Neural cell (in vitro differentiated cells): ENCODE measurements around the gene TTLL12. TPM values are rescaled to one million over a fixed set of nuclear protein-coding genes. Genes with fewer than 3 reads are reported as not detected.

Experiments used
- H2AFZ ChIP-seq: fragments of 200-600, 300-800 bp; sonication (generic), shearing (Covaris generic); 2 replicates; pipeline ENCODE4 v1.6.0; 2014; ENCODE audit warnings: low read depth, mild to moderate bottlenecking, antibody characterized with exemption, low read length, moderate library complexity
- H3F3A ChIP-seq: fragments of 200-600 bp; shearing (Covaris generic); 2 replicates; pipeline ENCODE4 v1.6.1; 2016; ENCODE audit warnings: mild to moderate bottlenecking, moderate library complexity, mixed read lengths, antibody characterized with exemption, low read length; ENCODE audit not compliant: insufficient read depth, poor library complexity, severe bottlenecking
- H3K27ac ChIP-seq: fragments of 200-600, 300-800 bp; sonication (generic), shearing (Covaris generic); 2 replicates; pipeline ENCODE4 v1.5.1; 2014; ENCODE audit warnings: mild to moderate bottlenecking, low read length, moderate library complexity
- H3K27me3 ChIP-seq: fragments of 300-800, 200-600 bp; sonication (generic), shearing (Covaris generic); 2 replicates; pipeline ENCODE4 v1.6.0; 2014; ENCODE audit warnings: mild to moderate bottlenecking, low read depth, low read length, moderate library complexity; ENCODE audit not compliant: insufficient read depth
- H3K36me3 ChIP-seq: fragments of 300-800, 200-600 bp; sonication (generic), shearing (Covaris generic); 2 replicates; pipeline ENCODE4 v1.5.1; 2014; ENCODE audit warnings: mild to moderate bottlenecking, antibody characterized with exemption, low read length, moderate library complexity; ENCODE audit not compliant: insufficient read depth
- H3K4me2 ChIP-seq: fragments of 300-800, 200-600 bp; sonication (generic), shearing (Covaris generic); 2 replicates; pipeline ENCODE4 v1.6.0; 2014; ENCODE audit warnings: mild to moderate bottlenecking, low read length
- H3K4me3 ChIP-seq: fragments of 300-800, 200-600 bp; sonication (generic), shearing (Covaris generic); 2 replicates; pipeline ENCODE4 v1.5.1; 2014; ENCODE audit warnings: mild to moderate bottlenecking, low read length, moderate library complexity
- H3K79me2 ChIP-seq: fragments of 200-600 bp; shearing (Covaris generic); replicated peaks from 2 replicates; pipeline ENCODE4 v1.6.0; 2014; ENCODE audit warnings: mild to moderate bottlenecking, low read length, moderate library complexity; ENCODE audit not compliant: insufficient read depth
- H3K9ac ChIP-seq: fragments of 300-800, 200-600 bp; sonication (generic), shearing (Covaris generic); 2 replicates; pipeline ENCODE4 v1.6.1; 2016; ENCODE audit warnings: mild to moderate bottlenecking, low read length, mixed read lengths
- H3K9me2 ChIP-seq: fragments of 200-600 bp; shearing (Covaris generic); 2 replicates; pipeline ENCODE4 v1.6.1; 2016; ENCODE audit warnings: mild to moderate bottlenecking, low read length, mixed read lengths; ENCODE audit not compliant: insufficient read depth
- H3K9me3 ChIP-seq: fragments of 200-600, 300-800 bp; sonication (generic), shearing (Covaris generic); 2 replicates; pipeline ENCODE4 v1.6.1; 2016; ENCODE audit warnings: mild to moderate bottlenecking, mixed run types, low read length, moderate library complexity, mixed read lengths
- H4K20me1 ChIP-seq: fragments of 200-600 bp; shearing (Covaris generic); 2 replicates; pipeline ENCODE4 v1.6.1; 2016; ENCODE audit warnings: mild to moderate bottlenecking, mixed run types; ENCODE audit not compliant: insufficient read depth
- CTCF ChIP-seq: fragments of 450-650 bp; IDR thresholded peaks from 2 replicates; pipeline ENCODE4 v1.5.1; 2014; ENCODE audit warnings: antibody characterized with exemption, mild to moderate bottlenecking, moderate library complexity; ENCODE audit not compliant: poor library complexity, severe bottlenecking
- EP300 ChIP-seq: fragments of 450-650 bp; conservative IDR thresholded peaks from 2 replicates; pipeline ENCODE4 v1.6.1; 2014; ENCODE audit warnings: antibody characterized with exemption, mild to moderate bottlenecking, moderate library complexity; ENCODE audit not compliant: poor library complexity, severe bottlenecking
- EZH2 ChIP-seq: fragments of 200-600, 300-800 bp; shearing (Covaris generic), sonication (generic); IDR thresholded peaks from 2 replicates; pipeline ENCODE4 v1.6.1; 2014; ENCODE audit warnings: antibody characterized with exemption, low read length, borderline replicate concordance, mild to moderate bottlenecking; ENCODE audit not compliant: insufficient read depth, poor library complexity, severe bottlenecking
- MXI1 ChIP-seq: fragments of 450-650 bp; conservative IDR thresholded peaks from 2 replicates; pipeline ENCODE4 v1.6.1; 2014; ENCODE audit warnings: antibody characterized with exemption, mild to moderate bottlenecking; ENCODE audit not compliant: poor library complexity, severe bottlenecking
- POLR2AphosphoS5 ChIP-seq: IDR thresholded peaks from 2 replicates; pipeline ENCODE4 v1.6.1; 2012
- RAD21 ChIP-seq: fragments of 450-650 bp; conservative IDR thresholded peaks from 2 replicates; pipeline ENCODE4 v1.6.1; 2014; ENCODE audit warnings: antibody characterized with exemption, mild to moderate bottlenecking, moderate library complexity
- REST ChIP-seq: IDR thresholded peaks from 2 replicates; pipeline ENCODE4 v1.6.1; 2012; ENCODE audit warnings: borderline replicate concordance
- SMC3 ChIP-seq: fragments of 450-650 bp; conservative IDR thresholded peaks from 2 replicates; pipeline ENCODE4 v1.6.1; 2014; ENCODE audit warnings: antibody characterized with exemption, mild to moderate bottlenecking, moderate library complexity; ENCODE audit not compliant: poor library complexity
- TAF1 ChIP-seq: IDR thresholded peaks from 2 replicates; pipeline ENCODE4 v1.6.1; 2012; ENCODE audit warnings: low read depth
- polyA plus RNA-seq: library from polyadenylated mRNA; depleted of rRNA; stranded (reverse); fragments of >200 nt; gene quantifications from 2 replicates; pipeline ENCODE4 v1.2.3, GENCODE V29; 2014

The TTLL12 gene
- polyA plus RNA-seq, 1 donor from 2014 or later = 22.2 TPM

- H3F3A ChIP-seq = no peaks in the 10 kb centered on the region
- H3K9me2 ChIP-seq = no peaks in the 10 kb centered on the region
- no peak overlapping the region for H3K4me3 ChIP-seq
- H4K20me1 ChIP-seq = no peaks in the 10 kb centered on the region
- no peak overlapping the region for H2AFZ ChIP-seq
- no peaks in the 10 kb centered on the region for H3K36me3 ChIP-seq
- no peaks in the 10 kb centered on the region for H3K9me3 ChIP-seq
- H3K27ac ChIP-seq = no peak overlapping the region
- H3K27me3 ChIP-seq = no peaks in the 10 kb centered on the region
- TF ChIP-seq RAD21 (no peak), CTCF (no peak), EP300 (no peak), EZH2 (no peak), POLR2AphosphoS5 (no peak), REST (no peak), MXI1 (no peak), SMC3 (no peak), TAF1 (no peak)
- H3K79me2 ChIP-seq = no peaks in the 10 kb centered on the region
- no peak overlapping the region for H3K9ac ChIP-seq
- H3K4me2 ChIP-seq = no peak overlapping the region
Observed at GRCh38 chr22:43172191-43172590, 14.7 kb downstream of the TTLL12 start.

DNA sequence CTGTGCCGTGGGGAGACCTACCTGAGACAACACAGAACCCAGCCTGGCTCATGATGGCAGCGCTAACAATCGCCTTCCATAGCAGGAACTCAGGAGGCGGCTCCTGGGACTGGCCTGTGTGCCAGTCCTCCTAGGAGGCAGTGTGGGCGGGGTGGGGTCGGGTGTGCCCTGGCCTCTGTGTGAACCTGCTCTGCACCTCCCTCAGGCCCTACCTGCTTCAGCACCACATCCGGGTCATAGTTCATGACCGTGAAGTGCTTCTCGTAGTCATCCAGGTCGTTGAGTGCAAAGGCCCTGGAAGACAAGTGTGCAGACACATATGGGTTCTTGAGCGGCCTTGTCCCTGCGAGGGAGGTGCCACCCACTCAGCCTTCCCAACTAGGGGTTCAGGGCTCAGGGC is 15.3 kb downstream of the TTLL12 start:
- no peaks in the 10 kb centered on the region for H3K9me3 ChIP-seq
- H3K9ac ChIP-seq = no peak overlapping the region
- no peak overlapping the region for H3K4me2 ChIP-seq
- no peak overlapping the region for H2AFZ ChIP-seq
- H4K20me1 ChIP-seq = no peaks in the 10 kb centered on the region
- no peak for TF ChIP-seq REST
- TF ChIP-seq MXI1 = no peak
- TF ChIP-seq EZH2 = no peak
- no peak for TF ChIP-seq TAF1
- TF ChIP-seq CTCF = no peak
- TF ChIP-seq EP300 = no peak
- TF ChIP-seq RAD21 = no peak
- TF ChIP-seq POLR2AphosphoS5 = no peak
- no peak for TF ChIP-seq SMC3
- H3K27me3 ChIP-seq = no peaks in the 10 kb centered on the region
- H3K36me3 ChIP-seq = no peaks in the 10 kb centered on the region
- no peak overlapping the region for H3K4me3 ChIP-seq
- H3K27ac ChIP-seq = no peak overlapping the region
- no peaks in the 10 kb centered on the region for H3F3A ChIP-seq
- H3K9me2 ChIP-seq = no peaks in the 10 kb centered on the region
- no peaks in the 10 kb centered on the region for H3K79me2 ChIP-seq
